Naive thymus-derived CD4-positive, alpha-beta T cell (primary cell): ENCODE measurements around the gene TSC22D2. TPM values are rescaled to one million over a fixed set of nuclear protein-coding genes. Genes with fewer than 3 reads are reported as not detected.

ENCODE experiments used
- polyA plus RNA-seq, 2 donors: library from polyadenylated mRNA; unstranded; fragments of 300-500 nt; fragmentation: Illumina TruSeq; gene quantifications; one replicate each; pipeline ENCODE4 v1.2.3, GENCODE V29; 2021
- total RNA-seq, 6 experiments: library from RNA in 5 of 6; stranded (reverse) in 5 of 6; gene quantifications; 1 replicate in 5 of 6; 2 replicates in 1 of 6; pipeline ENCODE4 v1.2.3 and lab custom pipeline; 2021 to 2026

The TSC22D2 gene
- total and polyA plus RNA-seq, 7 experiments from 2014 or later = 6.6 to 42.1 (median 26.1) TPM

Other genes with a start within 250 kb of the TSC22D2 start
- 100 to 1,000 TPM in 4 of 5 experiments, 10 to 100 TPM in 1; 89.4 to 120 (median 115) TPM for gene SERP1, start 138.2 kb downstream of the TSC22D2 start, total RNA-seq
- gene SERP1, start 138.2 kb downstream of the TSC22D2 start, polyA plus RNA-seq = 100 to 1,000 TPM; 115 to 140 TPM
- gene EIF2A, start 138.5 kb downstream of the TSC22D2 start, total RNA-seq = 100 to 1,000 TPM in 4 of 5 experiments, 10 to 100 TPM in 1; 94.7 to 135 (median 105) TPM
- gene EIF2A, start 138.5 kb downstream of the TSC22D2 start, polyA plus RNA-seq = 10 to 100 TPM; 54.1 to 58.4 TPM
- gene SELENOT, start 195.0 kb downstream of the TSC22D2 start, total RNA-seq = 100 to 1,000 TPM in 1 of 5 experiments, 10 to 100 TPM in 4; 51.3 to 104 (median 78.1) TPM
- 100 to 1,000 TPM; 174 to 179 TPM for gene SELENOT, start 195.0 kb downstream of the TSC22D2 start, polyA plus RNA-seq